Heart left ventricle (tissue), 16 donors: ENCODE results near the gene ELP6. TPM values are rescaled to one million over a fixed set of nuclear protein-coding genes. Genes with fewer than 3 reads are reported as not detected.

Source experiments
- ATAC-seq, 4 donors: fragments of 200-7000 bp; cut with Tn5 transposase; one replicate each; pipeline ENCODE4 v1.9.1; 2020 to 2022; ENCODE audit warnings: moderate library complexity in 4 of 4, mild to moderate bottlenecking in 3 of 4, moderate number of reproducible peaks in 1 of 4
- DNase-seq, 5 donors: peaks; one replicate each; pipeline ENCODE4 v3.0.0-alpha.2; 2020
- H3K27ac ChIP-seq, 12 donors: fragments of 200-600 bp; sonication (generic) in 4 of 12; one replicate each; pipeline versions ENCODE4 v1.5.0 to v1.8.0; 2016 to 2022; ENCODE audit warnings: mild to moderate bottlenecking in 2 of 12
- H3K27me3 ChIP-seq, 9 donors: fragments of 200-600 bp; sonication (generic) in 2 of 9; one replicate each; pipeline versions ENCODE4 v1.5.1 to v1.8.0; 2016 to 2022; ENCODE audit warnings: mild to moderate bottlenecking in 3 of 9
- H3K36me3 ChIP-seq, 9 donors: fragments of 200-600 bp; sonication (generic) in 2 of 9; one replicate each; pipeline versions ENCODE4 v1.5.0 to v1.8.0; 2018 to 2022; ENCODE audit warnings: mild to moderate bottlenecking in 2 of 9
- H3K4me1 ChIP-seq, 12 donors: fragments of 200-600 bp; sonication (generic) in 4 of 12; one replicate each; pipeline versions ENCODE4 v1.5.0 to v1.8.0; 2016 to 2022; ENCODE audit warnings: mild to moderate bottlenecking in 3 of 12
- H3K4me3 ChIP-seq, 12 donors: fragments of 200-600 bp; sonication (generic) in 4 of 12; one replicate each; pipeline versions ENCODE4 v1.5.0 to v1.8.0; 2017 to 2022; ENCODE audit warnings: mild to moderate bottlenecking in 9 of 12, moderate library complexity in 4 of 12
- H3K9me3 ChIP-seq, 12 donors: fragments of 200-600 bp; sonication (generic) in 4 of 12; one replicate each; pipeline versions ENCODE4 v1.5.0 to v1.8.0; 2016 to 2022; ENCODE audit warnings: mild to moderate bottlenecking in 1 of 12
- CTCF ChIP-seq, 12 donors: fragments of 200-600 bp; sonication (generic) in 4 of 12; IDR thresholded peaks; one replicate each; pipeline versions ENCODE4 v1.5.0 to v1.8.0; 2018 to 2022; ENCODE audit warnings: antibody characterized with exemption in 12 of 12, mild to moderate bottlenecking in 5 of 12
- POLR2A ChIP-seq, 2 donors: fragments of 450-650 bp; IDR thresholded peaks; one replicate each; pipeline ENCODE4 v1.6.1; 2017; ENCODE audit warnings: antibody characterized with exemption in 2 of 2, mild to moderate bottlenecking in 2 of 2, moderate library complexity in 2 of 2
- WGBS, 4 donors: extraction: QIAGEN DNeasy Blood & Tissue Kit in 2 of 4; methylation state at CpG; one replicate each; pipeline versions ENCODE4 v1.1.5 to v1.1.7; 2013 to 2018; 5-methylcytosine and 5-hydroxymethylcytosine counted together
- intact Hi-C, 10 donors: fragments of 100-400 bp; cut with DNase I; formaldehyde crosslinking; loops; one replicate each; pipeline versions ENCODE4 v1.11.1 to v1.14.2; 2022
- polyA plus RNA-seq, 2 donors: library from polyadenylated mRNA; stranded (reverse); fragments of 200-250 nt; gene quantifications; one replicate each; pipeline ENCODE4 v1.2.3, GENCODE V29; 2013
- total RNA-seq, 9 donors: library from RNA; depleted of rRNA in 2 of 9; stranded (reverse); fragments of >200 nt in 2 of 9; fragmentation: NEBNext Ultra II Directional in 3 of 9; extraction: Animal tissue kit (Norgen Biotek cat#: 25700) in 3 of 9; gene quantifications; one replicate each; pipeline versions ENCODE4 v1.1.0 to v1.2.4, GENCODE V29; 2016 to 2023
- donor health status: ischemic (EF 13 %, LVEDD 7.1; RV severe dilation, severe dysfunction).
- donor health status: healthy with polysubstance abuse.
- donor health status: DM: no; HTN: yes; CAD: no.
- donor health status: DM: no; HTN: no; CAD: no.
- donor health status: ischemic (EF 25% LVEDD 6.9; RV normal size, moderate dysfunction).
- donor health status: ischemic (EF 25% LVEDD 5.7; RV mildly dilated, moderate dysfunction).
- donor health status: healthy.
- donor health status: DM: yes; HTN: yes; CAD: no.
- donor health status: ischemic (EF 35%, LVEDD 5.7; RV mildly dilated, moderate dysfunction).
- donor health status: nonischemic (EF 11% LVEDD 7.7; RV severe dilation, severe dysfunction).
- donor health status: DM: yes; HTN: yes; CAD: no.
- donor health status: PGD.
- donor health status: ischemic (EF 29% LVEDD 5.4; RV normal size, mild dysfunction).
- donor health status: nonischemic (EF 23%, LVEDD 6.1; RV moderate dilation, normal function).

Gene ELP6
- total and polyA plus RNA-seq, 11 donors = 14.9 to 33.5 (median 20.0) TPM

GRCh38 chr3:47527952-47528725 is 14.6 kb upstream of the ELP6 start:
- no peak for ATAC-seq
- Histone ChIP-seq H3K9me3 (peaks cover 0 to 10% (median 0%) of the 10 kb centered on the region in 12 donors), H3K4me1 (no peaks in the 10 kb centered on the region), H3K4me3 (no peak overlapping the region), H3K27ac (no peak overlapping the region), H3K27me3 (no peaks in the 10 kb centered on the region), H3K36me3 (no peaks in the 10 kb centered on the region)
- intact Hi-C loops = loop anchor here in 3 of 10 donors (10.0 kb wide), 1 partner anchor 627 kb away; no protein-coding TSS in a partner anchor
- no peak for DNase-seq
- WGBS, 4 donors = 86 to 92% (median 90%) methylated on average over 6 of the region's 6 CpGs
- TF ChIP-seq POLR2A (IDR thresholded peaks at IDR 0.05) = no peak
- no peak for TF ChIP-seq CTCF (IDR thresholded peaks at IDR 0.05)

- H3K4me1 ChIP-seq = peaks cover 0 to 8% (median 3%) of the 10 kb centered on the region in 12 donors
- intact Hi-C loops = loop anchor here in 3 of 10 donors (10.0 kb wide), 1 partner anchor 629 kb away; no protein-coding TSS in a partner anchor
- peaks cover 0 to 10% (median 0%) of the 10 kb centered on the region in 12 donors for H3K9me3 ChIP-seq
- H3K27me3 ChIP-seq = no peaks in the 10 kb centered on the region
- H3K36me3 ChIP-seq = no peaks in the 10 kb centered on the region
- H3K4me3 ChIP-seq = no peak overlapping the region
- 86 to 95% (median 88%) methylated on average over 4 of the region's 4 CpGs for WGBS, 4 donors
- no peak for TF ChIP-seq POLR2A (IDR thresholded peaks at IDR 0.05)
- TF ChIP-seq CTCF (IDR thresholded peaks at IDR 0.05) = no peak
- H3K27ac ChIP-seq = no peak overlapping the region
- DNase-seq (no peak), ATAC-seq (no peak)
Observed at GRCh38 chr3:47525617-47526016, 12.1 kb upstream of the ELP6 start.

- 60 to 75% (median 72%) methylated on average over 4 of the region's 4 CpGs for WGBS, 4 donors
- H3K27me3 ChIP-seq = no peaks in the 10 kb centered on the region
- TF ChIP-seq CTCF (IDR thresholded peaks at IDR 0.05) = no peak
- TF ChIP-seq POLR2A (IDR thresholded peaks at IDR 0.05) = no peak
- peaks cover 0 to 9% (median 0%) of the 10 kb centered on the region in 12 donors for H3K9me3 ChIP-seq
- no peaks in the 10 kb centered on the region for H3K36me3 ChIP-seq
- no peak for DNase-seq
- intact Hi-C loops = loop anchor here in 7 of 10 donors (2.0 to 10.0 kb wide), 4 partner anchors 89 to 631 kb away; partner anchors contain the start of gene DHX30 (in 1 of the 7)
- ATAC-seq = no peak
- peaks cover 0 to 8% (median 3%) of the 10 kb centered on the region in 12 donors for H3K4me1 ChIP-seq
- H3K27ac ChIP-seq = no peak overlapping the region
- no peak overlapping the region for H3K4me3 ChIP-seq
Observed at GRCh38 chr3:47523310-47524073, 10.0 kb upstream of the ELP6 start.
